ENCODE results near the gene KLF12.

GRCh38 chr13:74097116-74097515 lies 37.1 kb downstream of the KLF12 start:
- TF ChIP-seq POLR2A (IDR thresholded peaks at IDR 0.05; ENCODE audit: low read length) (no peak), GATA1 (IDR thresholded peaks at IDR 0.05; ENCODE audit: low read depth, low read length) (no peak)
